OCI-LY3 (cell line): ENCODE results near the gene AGPAT3.
A peak's percentile ranks its signal among the peaks of the same experiment; 100 is the strongest.

Experiments used
- H2AFZ ChIP-seq: fragments of 200-600, 300-600 bp; shearing (Covaris generic); 2 replicates; pipeline ENCODE4 v1.6.0; 2014; ENCODE audit warnings: antibody characterized with exemption, low read depth, low read length
- H3K27ac ChIP-seq: fragments of 200-600, 300-600 bp; sonication (generic); 2 replicates; pipeline ENCODE4 v1.5.1; 2014; ENCODE audit warnings: mild to moderate bottlenecking, low read length, moderate library complexity, mixed read lengths
- H3K27me3 ChIP-seq: fragments of 200-600, 300-600 bp; sonication (generic); 2 replicates; pipeline ENCODE4 v1.6.1; 2014; ENCODE audit warnings: low read depth, low read length, mixed read lengths
- H3K36me3 ChIP-seq: fragments of 200-600, 300-600 bp; sonication (generic); replicated peaks from 2 replicates; pipeline ENCODE3; 2014; ENCODE audit warnings: low read depth, low read length, mixed read lengths
- H3K4me1 ChIP-seq: fragments of 300-600, 200-600 bp; sonication (generic); 2 replicates; pipeline ENCODE4 v1.6.1; 2014; ENCODE audit warnings: low read length, mixed read lengths
- H3K4me2 ChIP-seq: fragments of 200-600, 300-600 bp; sonication (generic); 2 replicates; pipeline ENCODE4 v1.6.1; 2014; ENCODE audit warnings: low read length, mixed read lengths
- H3K4me3 ChIP-seq: fragments of 300-600, 200-600 bp; sonication (generic); 2 replicates; pipeline ENCODE4 v1.5.1; 2014; ENCODE audit warnings: antibody characterized with exemption, mild to moderate bottlenecking, low read length, moderate library complexity
- H3K79me2 ChIP-seq: fragments of 300-600, 200-600 bp; shearing (Covaris generic); 2 replicates; pipeline ENCODE4 v1.6.1; 2014; ENCODE audit warnings: mild to moderate bottlenecking, low read length, mixed read lengths
- H3K9ac ChIP-seq: fragments of 300-600, 200-600 bp; shearing (Covaris generic); 2 replicates; pipeline ENCODE4 v1.6.0; 2014; ENCODE audit warnings: mild to moderate bottlenecking, low read length, moderate library complexity
- H3K9me3 ChIP-seq: fragments of 200-600, 300-600 bp; shearing (Covaris generic); 2 replicates; pipeline ENCODE4 v1.6.1; 2014; ENCODE audit warnings: low read length, mixed read lengths; ENCODE audit not compliant: insufficient read depth
- H4K20me1 ChIP-seq: fragments of 200-600, 300-600 bp; sonication (generic); 2 replicates; pipeline ENCODE4 v1.6.1; 2016; ENCODE audit warnings: low read length, mixed read lengths; ENCODE audit not compliant: insufficient read depth
- CTCF ChIP-seq: fragments of 200-600, 300-600 bp; sonication (generic); IDR thresholded peaks from 2 replicates; pipeline ENCODE4 v1.5.1; 2014; ENCODE audit warnings: antibody characterized with exemption, low read length, low read depth
- EZH2phosphoT487 ChIP-seq: fragments of 200-600 bp; shearing (Covaris generic); IDR thresholded peaks from 2 replicates; pipeline ENCODE4 v1.6.1; 2018; ENCODE audit warnings: antibody characterized with exemption, mixed run types, low read depth

Gene AGPAT3

GRCh38 chr21:43974791-43975468 is 109.9 kb downstream of the AGPAT3 start:
- Histone ChIP-seq H3K9me3 (no peaks in the 10 kb centered on the region), H3K4me3 (no peak overlapping the region), H3K4me1 (peaks cover 6% of the 10 kb centered on the region; the same call in 1 of the 2 replicates), H3K79me2 (no peaks in the 10 kb centered on the region), H4K20me1 (no peaks in the 10 kb centered on the region), H3K9ac (no peak overlapping the region), H3K4me2 (no peak overlapping the region), H2AFZ (no peak overlapping the region), H3K27ac (no peak overlapping the region), H3K27me3 (no peaks in the 10 kb centered on the region), H3K36me3 (peaks cover 13% of the 10 kb centered on the region)
- TF ChIP-seq EZH2phosphoT487 (no peak), CTCF (no peak)

GRCh38 chr21:43975469-43976098 is 110.6 kb downstream of the AGPAT3 start:
- peaks cover 13% of the 10 kb centered on the region for H3K36me3 ChIP-seq
- no peak for TF ChIP-seq EZH2phosphoT487
- peak; percentile 81 for TF ChIP-seq CTCF
- no peaks in the 10 kb centered on the region for H4K20me1 ChIP-seq
- no peaks in the 10 kb centered on the region for H3K27me3 ChIP-seq
- no peak overlapping the region for H3K4me3 ChIP-seq
- no peak overlapping the region for H2AFZ ChIP-seq
- no peaks in the 10 kb centered on the region for H3K79me2 ChIP-seq
- no peak overlapping the region for H3K27ac ChIP-seq
- no peak overlapping the region for H3K4me2 ChIP-seq
- H3K9me3 ChIP-seq, result no peaks in the 10 kb centered on the region
- peaks cover 6% of the 10 kb centered on the region; the same call in 1 of the 2 replicates for H3K4me1 ChIP-seq
- no peak overlapping the region for H3K9ac ChIP-seq

- Histone ChIP-seq H3K27ac (no peak overlapping the region), H4K20me1 (no peaks in the 10 kb centered on the region), H3K36me3 (peaks cover 12% of the 10 kb centered on the region), H3K27me3 (no peaks in the 10 kb centered on the region), H3K4me1 (peaks cover 6% of the 10 kb centered on the region; the same call in 1 of the 2 replicates), H3K9ac (no peak overlapping the region), H3K79me2 (no peaks in the 10 kb centered on the region), H3K4me2 (no peak overlapping the region), H2AFZ (no peak overlapping the region), H3K4me3 (no peak overlapping the region), H3K9me3 (no peaks in the 10 kb centered on the region)
- TF ChIP-seq CTCF (no peak), EZH2phosphoT487 (no peak)
Measured at GRCh38 chr21:43976661-43977060, 111.6 kb downstream of the AGPAT3 start.

- Histone ChIP-seq H3K27me3 (no peaks in the 10 kb centered on the region), H3K4me3 (no peak overlapping the region), H3K9me3 (no peaks in the 10 kb centered on the region), H3K9ac (no peak overlapping the region), H4K20me1 (no peaks in the 10 kb centered on the region), H3K4me2 (no peak overlapping the region), H3K79me2 (no peaks in the 10 kb centered on the region), H2AFZ (no peak overlapping the region), H3K27ac (no peak overlapping the region), H3K36me3 (peaks cover 16% of the 10 kb centered on the region), H3K4me1 (peaks cover 6% of the 10 kb centered on the region; the same call in 1 of the 2 replicates)
- TF ChIP-seq CTCF, result no peak
- no peak for TF ChIP-seq EZH2phosphoT487
Measured at GRCh38 chr21:43978060-43978459, 113.0 kb downstream of the AGPAT3 start.
